Stimulated activated CD8-positive, alpha-beta memory T cell treated with anti-CD3 and anti-CD28 coated beads, Interleukin-7, amount 100 ng/mL, for 4 hours (primary cell): Measurements from ENCODE around the gene ADGRL3.
"Not testable (repeated sequence)": the region's sequence is repeated elsewhere in the genome, so short reads cannot be mapped to it uniquely, and the experiment has no call there.

Experiments
- DNase-seq, 2 donors: peaks; one replicate each; pipeline ENCODE4 v3.0.0-alpha.2; 2020; ENCODE audit warnings: low read depth in 2 of 2

Gene ADGRL3

GRCh38 chr4:61805979-61806378 is 605.9 kb downstream of the ADGRL3 start:
- DNase-seq: no peak

- DNase-seq: no peak
These were observed 612.0 kb downstream of the ADGRL3 start for GRCh38 chr4:61812171-61812570.

GRCh38 chr4:61817071-61817470 is 616.9 kb downstream of the ADGRL3 start:
- DNase-seq: no peak

- DNase-seq: no peak
These were observed 620.0 kb downstream of the ADGRL3 start for GRCh38 chr4:61820136-61820535.

- no peak for DNase-seq
These were observed 624.3 kb downstream of the ADGRL3 start for GRCh38 chr4:61824454-61824853.

GRCh38 chr4:61827907-61828391 is 627.8 kb downstream of the ADGRL3 start:
- DNase-seq: no peak

GRCh38 chr4:61828960-61829359 is 628.8 kb downstream of the ADGRL3 start:
- DNase-seq: no peak

GRCh38 chr4:61831987-61832386 is 631.9 kb downstream of the ADGRL3 start:
- no peak for DNase-seq

- DNase-seq: no peak
These were observed 637.3 kb downstream of the ADGRL3 start for GRCh38 chr4:61837395-61837794.

GRCh38 chr4:61838072-61838471 is 637.9 kb downstream of the ADGRL3 start:
- DNase-seq: no peak

GRCh38 chr4:61841714-61842113 is 641.6 kb downstream of the ADGRL3 start:
- no peak for DNase-seq

GRCh38 chr4:61851126-61851525 is 651.0 kb downstream of the ADGRL3 start:
- no peak for DNase-seq

GRCh38 chr4:61852105-61852504 is 652.0 kb downstream of the ADGRL3 start:
- DNase-seq: not testable (repeated sequence)

GRCh38 chr4:61853041-61853440 is 652.9 kb downstream of the ADGRL3 start:
- no peak for DNase-seq

GRCh38 chr4:61860376-61860775 is 660.2 kb downstream of the ADGRL3 start:
- no peak for DNase-seq

- DNase-seq: no peak
These were observed 664.2 kb downstream of the ADGRL3 start for GRCh38 chr4:61864286-61864685.

GRCh38 chr4:61866378-61867030 is 666.4 kb downstream of the ADGRL3 start:
- no peak for DNase-seq

- DNase-seq: no peak
These were observed 672.9 kb downstream of the ADGRL3 start for GRCh38 chr4:61872983-61873382.

- DNase-seq: no peak
These were observed 677.1 kb downstream of the ADGRL3 start for GRCh38 chr4:61877266-61877665.

GRCh38 chr4:61877893-61878292 is 677.8 kb downstream of the ADGRL3 start:
- no peak for DNase-seq

- DNase-seq: no peak
These were observed 682.3 kb downstream of the ADGRL3 start for GRCh38 chr4:61882381-61882780.

GRCh38 chr4:61886131-61886530 is 686.0 kb downstream of the ADGRL3 start:
- DNase-seq: no peak

- no peak for DNase-seq
These were observed 689.0 kb downstream of the ADGRL3 start for GRCh38 chr4:61889117-61889516.

GRCh38 chr4:61890321-61890720 is 690.2 kb downstream of the ADGRL3 start:
- DNase-seq: no peak
